ENCODE measurements around the gene UTP4.

DNA sequence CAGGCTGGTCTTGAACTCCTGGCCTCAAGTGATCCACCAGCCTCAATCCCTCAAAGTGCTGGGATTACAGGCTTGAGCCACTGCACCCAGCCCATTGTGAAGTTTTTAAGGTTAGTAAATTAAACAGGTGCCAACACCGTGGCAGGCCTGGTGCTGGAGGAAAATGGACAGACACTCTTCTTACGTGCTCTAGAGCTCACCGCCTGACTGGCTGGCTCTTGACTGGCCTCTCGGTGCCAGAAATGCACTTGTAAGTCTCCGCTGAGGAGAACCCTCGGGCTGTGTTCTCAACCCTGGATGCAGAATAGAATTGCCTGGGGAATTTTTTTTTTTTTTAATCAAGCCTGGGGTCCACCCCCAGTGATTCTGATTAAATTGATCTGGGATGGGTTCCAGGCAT is 37.3 kb upstream of the UTP4 start:
- TF ChIP-seq POLR2AphosphoS5 (IDR thresholded peaks at IDR 0.05) (peak in 1 of 2 donors; percentile 29), POLR2A (IDR thresholded peaks at IDR 0.05) (no peak)
- TF ChIP-seq, protein P1, sequence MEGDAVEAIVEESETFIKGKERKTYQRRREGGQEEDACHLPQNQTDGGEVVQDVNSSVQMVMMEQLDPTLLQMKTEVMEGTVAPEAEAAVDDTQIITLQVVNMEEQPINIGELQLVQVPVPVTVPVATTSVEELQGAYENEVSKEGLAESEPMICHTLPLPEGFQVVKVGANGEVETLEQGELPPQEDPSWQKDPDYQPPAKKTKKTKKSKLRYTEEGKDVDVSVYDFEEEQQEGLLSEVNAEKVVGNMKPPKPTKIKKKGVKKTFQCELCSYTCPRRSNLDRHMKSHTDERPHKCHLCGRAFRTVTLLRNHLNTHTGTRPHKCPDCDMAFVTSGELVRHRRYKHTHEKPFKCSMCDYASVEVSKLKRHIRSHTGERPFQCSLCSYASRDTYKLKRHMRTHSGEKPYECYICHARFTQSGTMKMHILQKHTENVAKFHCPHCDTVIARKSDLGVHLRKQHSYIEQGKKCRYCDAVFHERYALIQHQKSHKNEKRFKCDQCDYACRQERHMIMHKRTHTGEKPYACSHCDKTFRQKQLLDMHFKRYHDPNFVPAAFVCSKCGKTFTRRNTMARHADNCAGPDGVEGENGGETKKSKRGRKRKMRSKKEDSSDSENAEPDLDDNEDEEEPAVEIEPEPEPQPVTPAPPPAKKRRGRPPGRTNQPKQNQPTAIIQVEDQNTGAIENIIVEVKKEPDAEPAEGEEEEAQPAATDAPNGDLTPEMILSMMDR (IDR thresholded peaks at IDR 0.05): no peak
